Neutrophil (primary cell): ENCODE measurements around the gene HNRNPAB.

Source experiments
- H3K27ac ChIP-seq: fragments of 200-600 bp; sonication (generic); 2 replicates; pipeline ENCODE4 v1.5.1; 2016; ENCODE audit warnings: mild to moderate bottlenecking, moderate library complexity
- H3K27me3 ChIP-seq: fragments of 200-600 bp; sonication (generic); 2 replicates; pipeline ENCODE4 v1.6.0; 2016; ENCODE audit warnings: mild to moderate bottlenecking
- H3K36me3 ChIP-seq: fragments of 200-600 bp; sonication (generic); 2 replicates; pipeline ENCODE4 v1.5.1; 2017
- H3K4me1 ChIP-seq, 2 experiments: fragments of 200-600 bp in 1 of 2; sonication (generic) in 1 of 2; 1 replicate in 1 of 2; 2 replicates in 1 of 2; pipeline versions ENCODE4 v1.5.1 to v1.6.1; 2013 to 2016; ENCODE audit warnings: low read depth in 1 of 2, low read length in 1 of 2, mild to moderate bottlenecking in 1 of 2, moderate library complexity in 1 of 2; ENCODE audit not compliant: control insufficient read depth in 1 of 2, insufficient read depth in 1 of 2
- H3K4me3 ChIP-seq, 2 experiments: fragments of 200-600 bp in 1 of 2; sonication (generic) in 1 of 2; 1 replicate in 1 of 2; 2 replicates in 1 of 2; pipeline ENCODE4 v1.5.1; 2013 to 2016; ENCODE audit warnings: low read depth in 1 of 2, low read length in 1 of 2, mild to moderate bottlenecking in 1 of 2, moderate library complexity in 1 of 2
- H3K9me3 ChIP-seq: fragments of 200-600 bp; sonication (generic); 2 replicates; pipeline ENCODE4 v1.5.1; 2016
- CTCF ChIP-seq: fragments of 200-600 bp; sonication (generic); IDR thresholded peaks from 2 replicates; pipeline ENCODE4 v1.5.1; 2016; ENCODE audit warnings: antibody characterized with exemption

The HNRNPAB gene

GRCh38 chr5:178244576-178244975, 40.2 kb downstream of the HNRNPAB start:
- TF ChIP-seq CTCF, result no peak
- Histone ChIP-seq H3K4me3 (no peak overlapping the region), H3K27me3 (no peaks in the 10 kb centered on the region), H3K27ac (peak overlapping the region; percentile 55), H3K36me3 (no peaks in the 10 kb centered on the region), H3K4me1 (peaks cover 46 to 49% of the 10 kb centered on the region in 2 experiments), H3K9me3 (no peaks in the 10 kb centered on the region)

GRCh38 chr5:178245389-178245788, 41.1 kb downstream of the HNRNPAB start:
- H3K4me1 ChIP-seq, result peaks cover 38 to 41% of the 10 kb centered on the region in 2 experiments
- H3K27ac ChIP-seq, result no peak overlapping the region
- TF ChIP-seq CTCF, result no peak
- H3K9me3 ChIP-seq, result no peaks in the 10 kb centered on the region
- H3K27me3 ChIP-seq, result no peaks in the 10 kb centered on the region
- no peaks in the 10 kb centered on the region for H3K36me3 ChIP-seq
- no peak overlapping the region for H3K4me3 ChIP-seq

- Histone ChIP-seq H3K4me1 (peaks cover 24 to 27% of the 10 kb centered on the region in 2 experiments), H3K27ac (no peak overlapping the region), H3K9me3 (no peaks in the 10 kb centered on the region), H3K27me3 (no peaks in the 10 kb centered on the region), H3K4me3 (no peak overlapping the region), H3K36me3 (no peaks in the 10 kb centered on the region)
- TF ChIP-seq CTCF, result no peak
These were observed 42.4 kb downstream of the HNRNPAB start for GRCh38 chr5:178246624-178247279.

GRCh38 chr5:178247481-178248456, 43.4 kb downstream of the HNRNPAB start:
- Histone ChIP-seq H3K27me3 (no peaks in the 10 kb centered on the region), H3K4me1 (peaks cover 15 to 17% of the 10 kb centered on the region in 2 experiments), H3K4me3 (no peak overlapping the region), H3K27ac (no peak overlapping the region), H3K9me3 (no peaks in the 10 kb centered on the region), H3K36me3 (no peaks in the 10 kb centered on the region)
- TF ChIP-seq CTCF, result no peak

- Histone ChIP-seq H3K4me1 (peaks cover 12 to 13% of the 10 kb centered on the region in 2 experiments), H3K4me3 (no peak overlapping the region), H3K36me3 (no peaks in the 10 kb centered on the region), H3K9me3 (no peaks in the 10 kb centered on the region), H3K27ac (no peak overlapping the region), H3K27me3 (no peaks in the 10 kb centered on the region)
- TF ChIP-seq CTCF, result no peak
These were observed 44.4 kb downstream of the HNRNPAB start for GRCh38 chr5:178248750-178249149.
